Right lobe of liver (tissue), 6 donors: ENCODE results near the gene HOXD3. TPM values are rescaled to one million over a fixed set of nuclear protein-coding genes. Genes with fewer than 3 reads are reported as not detected.

Experiments
- ATAC-seq, 4 donors: fragments of 200-7000 bp; cut with Tn5 transposase; one replicate each; pipeline ENCODE4 v1.9.1; 2020; ENCODE audit warnings: mild to moderate bottlenecking in 4 of 4, moderate library complexity in 4 of 4
- DNase-seq, 3 donors: peaks; one replicate each; pipeline ENCODE4 v3.0.0-alpha.2; 2020
- H3K27ac ChIP-seq, 3 donors: fragments of 200-600 bp; one replicate each; pipeline ENCODE4 v1.8.0; 2022
- H3K27me3 ChIP-seq, 2 donors: fragments of 200-600 bp; one replicate each; pipeline ENCODE4 v1.8.0; 2022
- H3K36me3 ChIP-seq, 4 donors: fragments of 200-600 bp; sonication (generic) in 1 of 4; one replicate each; pipeline versions ENCODE4 v1.5.1 to v1.8.0; 2017 to 2022; ENCODE audit warnings: control low read depth in 1 of 4
- H3K4me1 ChIP-seq, 4 donors: fragments of 200-600 bp; sonication (generic) in 1 of 4; one replicate each; pipeline versions ENCODE4 v1.5.1 to v1.8.0; 2017 to 2022; ENCODE audit warnings: control low read depth in 1 of 4
- H3K4me3 ChIP-seq, 3 donors: fragments of 200-600 bp; one replicate each; pipeline ENCODE4 v1.8.0; 2022
- H3K9me3 ChIP-seq, 4 donors: fragments of 200-600 bp; sonication (generic) in 1 of 4; one replicate each; pipeline versions ENCODE4 v1.5.1 to v1.8.0; 2017 to 2022; ENCODE audit warnings: control low read depth in 1 of 4
- CTCF ChIP-seq, 4 donors: fragments of 200-600 bp in 3 of 4; fragments of 450-650 bp in 1 of 4; IDR thresholded peaks; one replicate each; pipeline versions ENCODE4 v1.5.1 to v1.8.0; 2016 to 2022; ENCODE audit warnings: antibody characterized with exemption in 4 of 4, mild to moderate bottlenecking in 2 of 4
- POLR2A ChIP-seq: fragments of 450-650 bp; IDR thresholded peaks from one replicate; pipeline ENCODE4 v1.6.1; 2017; ENCODE audit warnings: antibody characterized with exemption, mild to moderate bottlenecking
- whole genome bisulfite sequencing: methylation state at CpG from one replicate; pipeline ENCODE4 v1.1.6; 2018; ENCODE audit warnings: low coverage, low lambda C conversion rate; ENCODE audit not compliant: insufficient coverage; ENCODE audit errors: missing lambda C conversion rate; 5-methylcytosine and 5-hydroxymethylcytosine counted together
- intact Hi-C, 2 donors: fragments of 100-400 bp; cut with DNase I; formaldehyde crosslinking; loops; one replicate each; pipeline versions ENCODE4 v1.11.2 to v1.14.1; 2022
- total RNA-seq, 6 experiments: library from RNA; depleted of rRNA in 2 of 6; stranded (reverse); fragments of >200 nt in 2 of 6; fragmentation: NEBNext Ultra II Directional in 3 of 6; extraction: Animal tissue kit (Norgen Biotek cat#: 25700) in 3 of 6; gene quantifications; one replicate each; pipeline versions ENCODE4 v1.1.0 to v1.2.4, GENCODE V29; 2016 to 2023
- donor health status: DM: no; HTN: yes; CAD: no.
- donor health status: DM: no; HTN: no; CAD: no.
- donor health status: DM: no; HTN: no; CAD: no.
- donor health status: DM: no; HTN: yes; CAD: no.
- donor health status: DM: no; HTN: yes; CAD: no.

The HOXD3 gene
- total RNA-seq, 6 experiments from 2014 or later: not detected

- Histone ChIP-seq H3K4me3 (no peak overlapping the region), H3K27me3 (peaks cover 5 to 80% of the 10 kb centered on the region in 2 donors), H3K9me3 (no peaks in the 10 kb centered on the region), H3K36me3 (no peaks in the 10 kb centered on the region), H3K27ac (no peak overlapping the region), H3K4me1 (peaks cover 0 to 20% (median 0%) of the 10 kb centered on the region in 4 donors)
- DNase-seq: no peak
- no peak for ATAC-seq
- TF ChIP-seq POLR2A (no peak), CTCF (IDR thresholded peaks at IDR 0.05) (no peak)
- WGBS: 13% methylated on average over 19 of the region's 50 CpGs
- intact Hi-C loops: no loop called here
Observed at GRCh38 chr2:176160251-176160985, 3.3 kb downstream of the HOXD3 start.

DNA sequence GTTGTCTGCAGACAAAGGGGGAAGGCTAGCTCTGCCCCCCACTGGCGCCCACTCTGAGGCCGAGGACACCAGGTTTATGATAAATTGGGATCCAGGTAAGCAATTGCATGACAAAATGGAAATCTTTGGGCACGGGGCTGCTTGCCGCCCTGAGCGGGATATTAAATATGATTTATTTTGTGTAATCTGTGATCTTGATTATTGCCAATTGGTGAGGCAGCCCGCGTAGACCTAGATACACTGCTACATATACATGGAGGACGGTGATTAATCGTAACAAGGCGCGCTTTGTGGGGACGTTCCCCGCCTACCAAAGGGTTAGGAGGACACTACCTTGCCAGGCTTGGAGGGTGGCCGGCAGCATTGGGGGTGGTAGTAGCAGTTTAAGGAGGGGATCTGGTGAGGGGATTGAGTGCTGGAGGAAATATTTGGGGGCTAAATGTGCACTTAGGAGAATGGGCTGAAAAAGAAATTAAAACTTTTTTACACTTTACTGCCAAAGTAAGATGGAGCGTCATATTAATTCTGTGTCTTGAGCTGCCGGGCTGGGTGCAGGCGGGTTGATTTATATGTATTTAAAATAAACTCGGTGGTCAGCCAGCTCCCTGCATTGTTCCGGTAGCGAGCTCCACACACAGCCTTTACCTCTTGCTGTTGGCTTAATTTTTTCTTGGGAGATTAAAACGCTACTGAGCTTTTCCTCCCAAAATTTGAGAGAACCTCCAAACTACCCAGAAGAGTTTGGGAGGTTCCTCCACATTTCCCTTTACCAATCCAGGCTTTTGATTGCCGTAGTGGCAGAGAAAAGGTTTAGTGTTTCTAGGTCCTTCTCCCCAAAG lies 4.1 kb downstream of the HOXD3 start:
- no peak for DNase-seq

GRCh38 chr2:176161825-176162626 lies 4.9 kb downstream of the HOXD3 start:
- TF ChIP-seq POLR2A: no peak
- no peak for TF ChIP-seq CTCF (IDR thresholded peaks at IDR 0.05)
- ATAC-seq (no peak), DNase-seq (no peak)
- Histone ChIP-seq H3K4me1 (peaks cover 0 to 20% (median 0%) of the 10 kb centered on the region in 4 donors), H3K36me3 (no peaks in the 10 kb centered on the region), H3K4me3 (no peak overlapping the region), H3K9me3 (no peaks in the 10 kb centered on the region), H3K27me3 (peaks cover 10 to 72% of the 10 kb centered on the region in 2 donors), H3K27ac (no peak overlapping the region)
- 8% methylated on average over 11 of the region's 22 CpGs for WGBS
- intact Hi-C loops: no loop called here

More for the DNA sequence above, 4.1 kb downstream of the HOXD3 start:
- no peak for TF ChIP-seq CTCF (IDR thresholded peaks at IDR 0.05)
- no peak for TF ChIP-seq POLR2A
- Histone ChIP-seq H3K27me3 (peaks cover 10 to 78% of the 10 kb centered on the region in 2 donors), H3K36me3 (no peaks in the 10 kb centered on the region), H3K4me3 (no peak overlapping the region), H3K9me3 (no peaks in the 10 kb centered on the region), H3K27ac (no peak overlapping the region), H3K4me1 (peaks cover 0 to 20% (median 0%) of the 10 kb centered on the region in 4 donors)
- no peak for ATAC-seq
- intact Hi-C loops: no loop called here
- WGBS: 8% methylated on average over 21 of the region's 22 CpGs

GRCh38 chr2:176162911-176163671 lies 6.0 kb downstream of the HOXD3 start:
- Histone ChIP-seq H3K27me3 (peaks cover 10 to 67% of the 10 kb centered on the region in 2 donors), H3K4me1 (peaks cover 0 to 13% (median 0%) of the 10 kb centered on the region in 4 donors), H3K9me3 (no peaks in the 10 kb centered on the region), H3K36me3 (no peaks in the 10 kb centered on the region), H3K27ac (no peak overlapping the region), H3K4me3 (no peak overlapping the region)
- ATAC-seq (no peak), DNase-seq (no peak)
- intact Hi-C loops: no loop called here
- TF ChIP-seq CTCF (IDR thresholded peaks at IDR 0.05): no peak
- no peak for TF ChIP-seq POLR2A
- WGBS: 2% methylated on average over 20 of the region's 29 CpGs
